GM10847 (cell line): ENCODE data around the gene CACNA1E.

Experiments used
- POLR2A ChIP-seq: IDR thresholded peaks from 2 replicates; pipeline ENCODE4 v1.6.1; 2011; ENCODE audit not compliant: insufficient read length; ENCODE audit errors: extremely low read depth

Gene CACNA1E

GRCh38 chr1:181592255-181592859 is 109.0 kb downstream of the CACNA1E start:
- no peak for TF ChIP-seq POLR2A

GRCh38 chr1:181593042-181593441 is 109.7 kb downstream of the CACNA1E start:
- TF ChIP-seq POLR2A = no peak

- TF ChIP-seq POLR2A = no peak
Measured at GRCh38 chr1:181594553-181594952, 111.2 kb downstream of the CACNA1E start.

- no peak for TF ChIP-seq POLR2A
Measured at GRCh38 chr1:181595234-181595633, 111.9 kb downstream of the CACNA1E start.

GRCh38 chr1:181601186-181601950 is 118.1 kb downstream of the CACNA1E start:
- TF ChIP-seq POLR2A = no peak

GRCh38 chr1:181603735-181604410 is 120.6 kb downstream of the CACNA1E start:
- no peak for TF ChIP-seq POLR2A

- TF ChIP-seq POLR2A = no peak
Measured at GRCh38 chr1:181604482-181605249, 121.3 kb downstream of the CACNA1E start.

GRCh38 chr1:181607524-181607923 is 124.2 kb downstream of the CACNA1E start:
- no peak for TF ChIP-seq POLR2A

DNA sequence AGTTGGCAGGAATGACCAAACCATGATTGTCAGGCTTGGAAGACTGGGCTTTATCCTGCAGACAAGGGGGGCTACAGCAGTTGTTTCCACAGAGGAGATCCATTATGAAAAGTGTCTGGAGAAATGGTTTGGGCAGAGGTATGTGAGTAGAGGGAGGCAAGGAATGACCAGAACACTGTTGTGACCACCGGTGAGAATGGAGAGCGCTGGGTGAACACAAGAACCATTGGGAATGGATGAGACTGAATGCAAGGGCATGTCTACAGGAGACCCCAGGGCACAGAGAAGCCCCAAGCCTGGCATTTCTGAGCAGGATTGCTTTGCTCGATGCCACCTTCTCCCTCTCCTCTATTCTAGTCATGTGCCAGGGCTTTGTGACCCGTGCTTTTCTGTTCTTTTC is 125.1 kb downstream of the CACNA1E start:
- TF ChIP-seq POLR2A = no peak

DNA sequence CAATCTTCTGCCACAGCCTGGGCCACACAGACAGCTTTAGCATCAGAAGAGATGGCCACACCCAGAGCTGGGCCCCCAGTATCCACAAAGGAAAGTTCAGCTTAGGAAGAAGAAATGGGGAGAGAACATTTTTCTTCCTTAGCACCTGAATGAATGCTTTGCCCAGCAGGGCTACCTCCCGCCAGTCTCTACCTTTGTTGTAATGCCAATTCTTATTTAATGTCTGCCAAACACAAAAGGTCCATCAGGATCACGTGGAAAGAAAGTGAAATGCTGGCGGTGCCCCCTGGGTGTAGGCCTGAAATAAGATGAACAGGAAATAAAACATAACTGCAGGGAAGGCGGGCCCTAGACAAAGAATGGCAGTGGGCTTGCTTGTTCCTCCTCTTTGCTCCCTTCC is 125.6 kb downstream of the CACNA1E start:
- no peak for TF ChIP-seq POLR2A

DNA sequence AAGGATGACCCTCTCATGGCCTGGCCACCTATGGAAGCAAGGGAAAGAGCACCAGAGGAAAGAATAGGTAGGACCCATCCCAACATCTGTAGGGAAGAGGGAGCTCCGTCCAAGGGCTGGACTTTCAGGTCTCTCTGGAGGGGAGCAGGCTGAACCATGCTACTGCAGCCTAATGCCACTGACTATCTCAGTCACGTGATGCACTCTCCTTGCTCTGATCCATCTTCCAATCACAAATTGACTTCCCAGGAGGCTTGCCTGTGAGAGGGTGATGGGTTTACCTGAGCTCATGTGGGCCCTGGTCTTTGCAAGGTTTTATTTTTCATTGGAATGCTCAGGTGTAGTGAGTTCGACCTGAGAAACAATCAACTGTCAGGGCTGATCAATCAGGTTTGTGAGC is 128.8 kb downstream of the CACNA1E start:
- TF ChIP-seq POLR2A = no peak

DNA sequence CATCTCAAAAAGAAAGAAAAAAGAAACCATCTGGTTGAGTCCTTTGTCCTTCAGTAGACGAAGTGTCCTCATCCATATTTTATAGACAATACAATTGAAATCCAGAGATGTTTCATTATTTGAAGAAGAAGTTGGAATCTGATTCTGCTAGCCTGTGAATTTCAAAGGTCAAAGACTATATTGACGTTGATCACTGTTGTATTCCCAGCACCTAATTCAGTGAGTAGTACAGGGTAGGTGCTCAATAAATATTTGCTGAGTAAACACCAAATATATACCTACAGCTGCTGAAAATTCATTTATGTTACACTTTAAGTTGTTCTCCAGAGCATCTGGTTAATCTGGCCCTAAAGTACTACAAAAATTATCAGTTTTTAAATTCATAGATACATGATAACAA is 135.2 kb downstream of the CACNA1E start:
- TF ChIP-seq POLR2A = no peak

- no peak for TF ChIP-seq POLR2A
Measured at GRCh38 chr1:181620183-181620582, 136.9 kb downstream of the CACNA1E start.

- TF ChIP-seq POLR2A = no peak
Measured at GRCh38 chr1:181623850-181624249, 140.5 kb downstream of the CACNA1E start.

GRCh38 chr1:181626279-181626938 is 143.1 kb downstream of the CACNA1E start:
- TF ChIP-seq POLR2A = no peak
